Measurements from ENCODE around the gene PSMB10. TPM values are rescaled to one million over a fixed set of nuclear protein-coding genes. Genes with fewer than 3 reads are reported as not detected.

Gene PSMB10
- total RNA-seq, 4 donors from 2014 or later = 22.9 to 57.6 (median 39.4) TPM

GRCh38 chr16:67924140-67924906, 12.3 kb downstream of the PSMB10 start:
- H3K36me3 ChIP-seq = peaks cover 0 to 48% (median 5%) of the 10 kb centered on the region in 3 donors
- no peak for TF ChIP-seq POLR2A (IDR thresholded peaks at IDR 0.05)
- TF ChIP-seq CTCF (IDR thresholded peaks at IDR 0.05) = no peak
- no peak for TF ChIP-seq EP300 (IDR thresholded peaks at IDR 0.05)
- DNase-seq (ENCODE audit: low spot score in 2 of 2) = no peak
- WGBS, 2 donors = 76 to 91% methylated on average over 10 of the region's 10 CpGs
- no peaks in the 10 kb centered on the region for H3K27me3 ChIP-seq
- no peak overlapping the region for H3K4me3 ChIP-seq
- H3K27ac ChIP-seq = peak overlapping the region in 1 of 4 donors; percentile 16
- no peaks in the 10 kb centered on the region for H3K9me3 ChIP-seq
- peaks cover 0 to 65% (median 4%) of the 10 kb centered on the region in 4 donors for H3K4me1 ChIP-seq

DNA sequence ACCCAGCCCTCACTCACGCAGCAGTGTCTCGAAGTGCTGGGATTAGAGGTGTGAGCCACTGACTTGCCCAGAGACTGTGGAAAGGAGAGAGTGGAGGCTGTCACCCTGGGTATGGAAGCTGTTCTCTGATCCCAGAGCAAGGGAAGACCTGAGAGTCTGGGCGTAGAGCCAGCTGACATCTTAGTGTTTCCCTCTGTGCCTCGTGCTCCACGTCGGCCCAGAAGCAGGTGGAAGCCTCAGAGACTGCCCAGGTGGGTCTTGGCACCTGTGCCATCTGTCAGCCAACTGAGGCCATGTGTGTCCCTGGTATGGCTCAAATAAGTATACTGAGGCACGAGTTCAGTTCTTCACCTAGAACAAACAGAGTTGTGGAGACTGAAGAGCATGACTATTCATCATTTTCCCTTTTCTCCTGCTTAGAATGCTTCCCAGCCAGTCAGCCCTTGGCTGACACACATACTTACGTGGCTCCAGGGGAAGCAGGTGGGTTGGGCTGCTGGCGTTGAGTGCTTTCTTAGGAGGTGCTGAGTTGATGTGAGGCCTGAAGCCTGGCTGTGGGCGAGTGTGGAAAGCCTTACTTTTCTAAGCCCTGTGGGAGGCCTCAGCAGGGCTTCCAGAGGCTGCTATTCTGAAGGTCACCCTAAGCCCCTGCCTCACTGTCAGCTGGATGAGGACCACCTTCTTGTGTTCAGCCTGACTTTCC, 13.1 kb downstream of the PSMB10 start:
- peak overlapping the region in 1 of 4 donors; percentile 16 for H3K27ac ChIP-seq
- peaks cover 0 to 71% (median 4%) of the 10 kb centered on the region in 4 donors for H3K4me1 ChIP-seq
- no peak overlapping the region for H3K4me3 ChIP-seq
- TF ChIP-seq CTCF (IDR thresholded peaks at IDR 0.05) (no peak), POLR2A (IDR thresholded peaks at IDR 0.05) (no peak), EP300 (IDR thresholded peaks at IDR 0.05) (no peak)
- H3K27me3 ChIP-seq = no peaks in the 10 kb centered on the region
- no peak for DNase-seq (ENCODE audit: low spot score in 2 of 2)
- peaks cover 0 to 40% (median 5%) of the 10 kb centered on the region in 3 donors for H3K36me3 ChIP-seq
- H3K9me3 ChIP-seq = no peaks in the 10 kb centered on the region
- WGBS, 2 donors = 72% methylated on average over 10 of the region's 10 CpGs

DNA sequence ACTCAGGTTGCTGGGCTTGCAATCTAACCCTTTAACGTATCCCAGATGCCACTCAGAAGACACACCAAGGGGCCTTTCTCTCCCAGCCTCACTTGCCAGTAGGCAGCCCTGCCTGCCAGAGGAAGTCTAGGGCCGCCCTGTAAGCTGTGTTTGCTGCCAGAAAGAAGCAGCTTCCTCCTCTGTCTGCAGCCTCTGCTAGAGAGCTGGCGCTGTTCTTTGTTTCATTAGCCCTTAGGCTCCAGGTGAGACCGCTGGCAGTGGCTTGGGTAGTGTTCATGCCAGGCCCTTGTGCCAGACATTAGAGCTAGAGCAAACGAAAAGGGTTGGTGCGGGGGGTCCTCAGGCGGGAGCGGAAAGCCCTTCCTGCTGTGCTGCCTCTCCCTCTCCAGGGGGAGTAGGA, 13.9 kb downstream of the PSMB10 start:
- H3K27ac ChIP-seq = peak overlapping the region in 2 of 4 donors; percentile 12 to 18
- no peaks in the 10 kb centered on the region for H3K27me3 ChIP-seq
- DNase-seq (ENCODE audit: low spot score in 2 of 2) = no peak
- H3K4me3 ChIP-seq = no peak overlapping the region
- H3K4me1 ChIP-seq = peaks cover 0 to 70% (median 4%) of the 10 kb centered on the region in 4 donors
- no peaks in the 10 kb centered on the region for H3K9me3 ChIP-seq
- WGBS, 2 donors = 70 to 84% methylated on average over 8 of the region's 8 CpGs
- TF ChIP-seq POLR2A (IDR thresholded peaks at IDR 0.05) (no peak), CTCF (IDR thresholded peaks at IDR 0.05) (no peak), EP300 (IDR thresholded peaks at IDR 0.05) (no peak)
- peaks cover 0 to 38% (median 5%) of the 10 kb centered on the region in 3 donors for H3K36me3 ChIP-seq

- Histone ChIP-seq H3K36me3 (peaks cover 0 to 35% (median under 1%) of the 10 kb centered on the region in 3 donors), H3K27ac (peak overlapping the region in 1 of 4 donors; percentile 18), H3K9me3 (no peaks in the 10 kb centered on the region), H3K27me3 (no peaks in the 10 kb centered on the region), H3K4me1 (peaks cover 0 to 75% (median 4%) of the 10 kb centered on the region in 4 donors), H3K4me3 (no peak overlapping the region)
- 53 to 58% methylated on average over 5 of the region's 5 CpGs for WGBS, 2 donors
- DNase-seq (ENCODE audit: low spot score in 2 of 2) = no peak
- TF ChIP-seq EP300 (IDR thresholded peaks at IDR 0.05) = no peak
- no peak for TF ChIP-seq CTCF (IDR thresholded peaks at IDR 0.05)
- no peak for TF ChIP-seq POLR2A (IDR thresholded peaks at IDR 0.05)
Observed at GRCh38 chr16:67922221-67922620, 14.4 kb downstream of the PSMB10 start.
